Central memory CD4-positive, alpha-beta T cell (primary cell): ENCODE measurements around the gene CD68.
"Not testable (repeated sequence)": the region's sequence is repeated elsewhere in the genome, so short reads cannot be mapped to it uniquely, and the experiment has no call there.

ENCODE experiments used
- DNase-seq: peaks from one replicate; pipeline ENCODE4 v3.0.0; 2022

CD68 gene

DNA sequence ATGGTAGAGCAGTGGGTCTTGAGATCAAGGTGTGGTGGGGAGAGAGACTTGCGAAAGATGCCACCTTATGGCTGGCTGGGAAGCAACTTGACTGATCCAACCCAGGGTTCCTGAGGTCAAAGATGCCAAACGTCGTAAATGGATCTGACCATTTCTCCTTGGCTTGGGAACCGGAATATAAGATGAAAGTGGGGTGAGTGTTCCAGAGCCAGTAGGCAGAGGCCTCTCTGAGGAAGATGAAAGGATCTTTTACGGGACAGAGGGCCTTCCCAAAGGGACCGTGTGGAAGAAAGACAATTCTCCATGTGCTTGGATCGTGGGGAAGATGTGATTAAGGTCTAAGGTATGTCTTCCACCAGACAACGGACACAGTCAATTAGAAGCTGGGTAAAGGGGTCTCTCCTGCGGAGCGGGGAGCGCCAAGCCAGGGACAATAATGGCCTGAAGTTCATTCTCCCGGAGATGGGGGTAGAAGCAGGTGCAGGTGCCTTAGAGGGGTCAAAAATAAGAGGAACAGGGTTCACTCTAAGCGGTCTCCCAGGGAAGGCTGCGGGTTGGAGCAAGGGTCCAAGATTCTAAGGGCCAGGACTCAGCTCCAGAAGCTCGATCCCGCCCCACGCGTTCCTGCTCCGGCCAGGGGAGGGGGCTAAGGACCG, 34.5 kb downstream of the CD68 start:
- DNase-seq: no peak

GRCh38 chr17:7614425-7615264, 35.2 kb downstream of the CD68 start, which contains the start of gene FXR2:
Gene FXR2 (minus strand): TSS chr17:7614897. CDS start chr17:7614532, 365 bp downstream.
- peak; percentile 99 for DNase-seq

DNA sequence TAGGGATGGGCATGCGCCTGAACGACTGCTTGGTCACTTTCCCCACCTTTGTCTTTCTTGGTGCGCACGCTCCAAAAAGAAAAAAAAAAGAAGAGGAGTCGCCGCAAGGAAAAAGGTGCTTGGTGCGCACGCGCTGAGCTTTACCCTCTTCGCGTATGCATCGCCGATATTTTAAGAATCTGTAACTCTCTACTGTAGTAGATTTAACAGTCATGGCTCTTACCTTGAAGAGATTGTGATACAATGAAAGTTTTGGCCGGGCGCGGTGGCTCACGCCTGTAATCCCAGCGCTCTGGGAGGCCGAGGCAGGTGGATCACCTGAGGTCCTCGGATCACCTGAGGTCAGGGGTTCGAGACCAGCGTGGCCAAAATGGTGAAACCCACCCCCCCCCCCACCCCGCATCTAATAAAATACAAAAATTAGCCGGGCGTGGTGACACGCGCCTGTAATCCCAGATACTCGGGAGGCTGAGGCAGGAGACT, 35.9 kb downstream of the CD68 start:
- no peak for DNase-seq

DNA sequence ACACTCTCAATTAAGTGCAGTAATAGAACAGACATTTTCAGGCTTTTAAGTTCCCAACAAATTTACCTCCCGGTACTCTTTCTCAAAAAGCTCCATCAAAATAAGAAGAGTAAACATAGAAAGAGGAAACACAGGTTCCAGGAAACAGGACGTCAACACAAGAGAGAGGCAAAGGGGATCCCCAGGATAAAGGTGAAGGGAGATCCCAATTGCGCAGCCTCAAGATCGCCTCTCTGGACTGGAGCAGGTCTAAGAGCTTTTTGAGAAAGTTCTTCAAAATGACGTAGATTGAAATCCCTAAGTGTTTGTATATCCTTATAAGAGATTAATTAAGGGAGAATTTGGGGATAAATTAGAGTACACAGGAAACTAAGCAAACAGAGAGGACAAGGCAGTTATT, 39.2 kb downstream of the CD68 start:
- DNase-seq: no peak

- no peak for DNase-seq
Measured at GRCh38 chr17:7620835-7621234, 41.4 kb downstream of the CD68 start.

- DNase-seq: no peak
Measured at GRCh38 chr17:7623661-7624060, 44.2 kb downstream of the CD68 start.

DNA sequence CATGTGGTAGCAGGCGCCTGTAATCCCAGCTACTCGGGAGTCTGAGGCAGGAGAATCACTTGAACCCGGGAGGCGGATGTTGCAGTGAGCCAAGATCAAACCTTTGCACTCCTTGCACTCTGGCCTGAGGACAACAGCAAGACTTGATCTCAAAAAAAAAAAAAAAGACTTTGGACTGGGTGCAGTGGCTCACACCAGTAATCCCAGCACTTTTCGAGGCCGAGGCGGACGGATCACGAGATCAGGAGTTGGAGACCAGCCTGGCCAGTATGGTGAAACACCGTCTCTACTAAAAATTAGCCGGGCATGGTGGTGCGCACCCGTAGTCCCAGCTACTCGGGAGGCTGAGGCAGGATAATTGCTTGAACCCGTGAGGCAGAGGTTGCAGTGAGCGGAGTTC, 46.3 kb downstream of the CD68 start:
- DNase-seq: not testable (repeated sequence)

GRCh38 chr17:7626307-7626706, 46.9 kb downstream of the CD68 start:
- no peak for DNase-seq

- DNase-seq: no peak
Measured at GRCh38 chr17:7626956-7627249, 47.5 kb downstream of the CD68 start.

DNA sequence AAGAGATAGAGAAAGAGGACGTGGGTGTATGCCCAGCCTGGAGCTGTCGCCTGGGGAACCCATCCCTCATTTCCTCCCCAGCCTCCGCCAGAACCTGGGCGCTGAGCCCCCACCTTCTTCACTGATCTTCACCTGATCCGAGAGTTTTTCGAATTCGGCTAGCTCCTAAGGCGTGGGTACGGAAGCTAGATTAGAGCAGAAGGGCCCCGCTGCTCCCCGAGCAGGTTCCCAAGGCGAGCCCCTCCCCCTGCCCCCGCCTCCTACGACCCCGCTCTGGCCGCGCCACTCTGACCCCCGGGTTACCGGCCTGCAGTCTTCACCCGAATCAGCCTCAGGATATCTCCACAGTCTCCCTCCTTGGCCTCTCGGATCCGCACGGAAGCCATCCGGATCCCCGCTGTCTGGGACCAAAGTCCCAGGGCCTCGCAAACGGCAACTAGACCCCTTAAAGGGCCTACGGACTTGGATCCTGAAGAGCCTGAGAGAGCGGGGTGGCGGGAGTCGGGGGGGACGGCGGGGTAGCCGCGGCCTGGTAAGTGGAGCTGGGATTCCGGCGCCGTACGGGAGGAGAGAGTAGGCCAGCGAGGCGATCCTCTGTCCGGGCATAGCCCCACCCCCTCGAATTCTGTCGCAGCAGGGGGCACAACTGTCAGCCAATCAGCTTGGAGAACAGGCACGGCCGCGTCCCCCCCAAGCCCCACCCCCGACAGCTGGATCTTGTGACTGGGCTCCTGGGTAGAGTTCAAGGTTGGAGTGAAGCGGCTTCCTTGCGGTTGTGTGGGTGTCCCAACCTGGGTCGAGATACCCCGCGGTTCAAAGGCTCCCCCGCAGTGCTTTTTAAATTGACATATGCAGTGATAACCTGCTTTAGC, 48.0 kb downstream of the CD68 start, which contains the start of gene SAT2:
Gene SAT2, minus strand, starts transcription at position 572 of the 872 bp plus-strand sequence. Its CDS starts 186 bp downstream, at position 386.
- DNase-seq: peak; percentile 76

DNA sequence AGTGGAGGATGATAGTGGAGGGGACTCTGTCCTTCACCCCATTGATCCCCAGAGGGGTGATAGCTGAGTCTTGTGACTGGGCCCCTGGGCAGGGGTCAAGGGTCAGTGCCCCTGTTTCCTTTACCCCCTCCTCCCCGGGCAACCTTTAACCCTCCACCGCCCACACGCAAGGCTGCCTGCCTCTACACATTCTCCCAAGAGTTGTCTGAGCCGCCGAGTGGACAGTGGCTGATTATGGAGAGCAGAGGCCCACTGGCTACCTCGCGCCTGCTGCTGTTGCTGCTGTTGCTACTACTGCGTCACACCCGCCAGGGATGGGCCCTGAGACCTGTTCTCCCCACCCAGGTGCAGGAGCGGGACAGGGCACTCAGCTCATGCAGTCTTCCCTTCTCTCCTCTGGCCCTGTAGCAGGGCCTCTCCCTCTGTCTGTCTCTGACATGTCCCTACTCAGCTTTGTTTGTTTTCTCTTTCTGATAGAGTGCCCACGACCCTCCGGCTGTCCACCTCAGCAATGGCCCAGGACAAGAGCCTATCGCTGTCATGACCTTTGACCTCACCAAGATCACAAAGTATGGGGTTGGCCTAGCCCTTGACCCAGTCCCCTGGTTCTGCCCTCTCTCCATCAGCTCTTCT, 50.6 kb downstream of the CD68 start, which contains the start of gene SHBG:
Gene SHBG, plus strand, starts transcription at position 197 of the 633 bp plus-strand sequence. Its CDS starts 38 bp downstream, at position 235.
- no peak for DNase-seq
